Stimulated activated naive CD4-positive, alpha-beta T cell (primary cell): ENCODE data around the gene CCDC186.

ENCODE experiments used
- DNase-seq, 6 experiments: peaks; one replicate each; lab custom pipeline; 2025; lab: John Stamatoyannopoulos, UW

The CCDC186 gene

DNA sequence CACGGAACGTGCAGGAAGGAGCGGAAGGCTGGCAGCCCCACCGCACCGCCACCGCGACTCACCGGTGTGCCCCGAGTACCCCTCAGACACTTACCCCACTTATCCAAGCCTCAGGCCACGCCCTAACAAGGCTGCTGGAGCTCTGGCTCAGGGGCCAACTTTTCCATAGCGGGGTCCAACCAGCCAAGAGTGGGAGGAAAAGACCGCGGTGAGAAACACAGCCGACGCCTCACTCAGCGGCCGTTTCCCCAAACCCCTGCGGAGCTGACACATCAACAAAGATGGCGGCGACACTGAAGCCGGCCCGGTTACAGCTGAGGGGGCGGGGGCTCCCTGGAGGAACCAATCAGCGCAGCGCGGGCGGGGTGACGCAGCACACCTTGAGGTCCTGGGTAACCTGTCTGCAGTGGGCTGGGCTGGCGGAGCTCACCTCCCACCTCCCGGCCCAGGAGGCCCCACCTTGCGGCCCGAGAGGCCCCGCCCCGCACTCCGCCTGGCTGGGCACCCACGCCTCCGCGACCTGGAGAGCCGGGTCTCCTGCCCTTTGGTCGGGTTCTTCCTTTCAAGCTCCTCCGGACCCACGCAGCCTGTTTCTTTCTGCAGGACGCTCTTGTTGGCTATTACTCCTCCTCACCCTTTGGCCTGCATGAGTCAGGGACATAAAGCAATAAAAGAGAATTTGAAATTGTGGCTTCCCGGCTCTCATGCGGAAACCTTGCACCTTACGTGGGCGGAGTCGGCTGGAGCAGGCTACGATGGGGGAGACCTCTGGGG, at the start of gene CCDC186:
Gene CCDC186, minus strand, starts transcription at position 283 of the 774 bp plus-strand sequence. CDS start 10,935 bp downstream, outside the sequence.
- peak; percentile 94 to 98 (median 96) for DNase-seq

DNA sequence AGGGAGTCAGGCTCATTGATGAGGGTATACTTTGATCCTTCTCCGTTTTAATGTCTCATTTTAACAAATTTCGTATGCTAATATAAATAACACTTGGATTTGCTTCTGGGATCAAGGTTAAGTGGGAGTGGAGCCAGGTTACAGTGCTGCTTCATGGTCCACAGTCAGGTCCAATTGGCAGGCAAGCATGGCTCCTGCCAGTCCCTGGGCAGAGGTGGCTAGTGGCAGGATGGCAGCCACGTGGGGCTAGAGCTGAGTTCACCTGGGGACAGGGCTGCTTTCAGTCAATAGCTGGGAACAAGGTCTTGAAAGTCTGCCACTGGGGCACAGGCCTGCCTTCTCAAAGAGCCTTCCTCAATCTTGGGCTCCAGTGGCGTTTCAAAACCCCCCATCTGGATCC, 49.1 kb upstream of the CCDC186 start:
- no peak for DNase-seq

DNA sequence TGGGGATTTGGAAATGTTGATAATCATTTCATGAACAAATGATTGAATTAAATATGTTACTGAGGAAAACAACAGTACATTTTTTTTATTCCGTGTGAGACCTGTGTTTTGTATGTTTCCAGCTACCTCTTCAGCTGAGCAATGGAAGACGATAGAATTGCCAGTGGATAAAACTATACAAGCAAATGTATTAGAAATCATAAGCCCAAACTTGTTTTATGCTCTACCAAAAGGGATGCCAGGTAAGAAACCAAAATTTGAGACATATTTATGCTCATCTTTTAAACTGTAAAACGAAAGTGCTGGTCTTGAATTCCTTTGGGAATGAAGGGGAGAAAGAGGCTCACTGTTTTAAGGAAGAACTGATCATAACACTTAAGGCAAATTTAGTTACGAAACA, 47.2 kb upstream of the CCDC186 start:
- DNase-seq: no peak

DNA sequence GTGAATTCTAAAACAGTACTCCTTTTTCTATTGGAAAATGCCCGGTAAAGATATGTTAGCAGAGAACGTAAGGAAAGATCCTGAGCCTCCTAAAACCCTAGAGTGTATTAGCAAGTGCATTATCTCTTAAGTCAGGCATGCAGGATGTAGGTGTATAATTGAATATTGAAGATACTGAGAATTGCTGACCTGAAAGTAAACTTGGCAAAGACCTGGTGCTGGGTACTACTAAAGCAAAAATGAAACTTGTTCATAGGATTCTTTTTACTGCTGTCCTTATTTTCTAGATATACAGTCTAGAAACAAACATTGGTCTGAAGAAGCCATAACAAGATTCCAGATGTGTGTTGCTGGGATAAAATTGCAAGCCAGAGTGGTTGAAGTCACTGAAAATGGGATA, 46.3 kb upstream of the CCDC186 start:
- DNase-seq: no peak

DNA sequence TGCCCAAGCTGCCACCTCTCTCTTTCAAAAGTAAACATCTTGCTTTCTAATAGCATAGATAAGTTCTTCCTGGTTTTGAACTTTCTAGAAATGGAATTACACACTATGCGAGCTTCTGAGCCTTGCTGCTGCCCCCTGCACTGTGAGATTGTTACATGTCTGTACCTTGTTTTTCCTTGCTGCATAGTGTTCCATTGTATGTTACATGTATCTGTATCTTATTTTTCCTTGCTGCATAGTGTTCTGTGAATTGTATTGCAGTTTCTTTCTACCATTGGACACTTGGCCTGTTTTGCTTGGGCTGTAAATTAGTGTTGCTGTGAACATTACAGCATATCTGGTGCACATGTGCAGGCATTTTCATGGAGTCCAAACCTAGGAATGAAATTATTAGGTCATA, 41.0 kb upstream of the CCDC186 start:
- no peak for DNase-seq

DNA sequence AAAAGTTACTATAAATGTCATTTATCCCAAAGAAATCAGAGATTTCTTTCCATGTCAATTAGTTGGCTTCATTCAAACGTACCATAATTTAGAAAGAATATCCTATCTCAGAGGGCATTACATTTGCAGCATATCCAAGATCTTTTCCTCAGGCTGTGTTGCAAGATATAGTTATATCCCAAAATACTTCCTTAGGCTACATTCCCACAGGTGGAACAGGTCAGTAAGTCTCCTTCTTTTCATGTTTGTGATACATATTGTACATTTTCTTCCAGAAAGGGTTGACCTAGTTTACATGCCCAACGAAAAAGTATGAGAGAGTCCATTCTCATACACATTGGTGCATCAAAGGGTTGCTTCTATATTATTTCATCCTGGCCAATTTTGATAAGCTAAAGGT, 38.1 kb upstream of the CCDC186 start:
- DNase-seq: no peak

DNA sequence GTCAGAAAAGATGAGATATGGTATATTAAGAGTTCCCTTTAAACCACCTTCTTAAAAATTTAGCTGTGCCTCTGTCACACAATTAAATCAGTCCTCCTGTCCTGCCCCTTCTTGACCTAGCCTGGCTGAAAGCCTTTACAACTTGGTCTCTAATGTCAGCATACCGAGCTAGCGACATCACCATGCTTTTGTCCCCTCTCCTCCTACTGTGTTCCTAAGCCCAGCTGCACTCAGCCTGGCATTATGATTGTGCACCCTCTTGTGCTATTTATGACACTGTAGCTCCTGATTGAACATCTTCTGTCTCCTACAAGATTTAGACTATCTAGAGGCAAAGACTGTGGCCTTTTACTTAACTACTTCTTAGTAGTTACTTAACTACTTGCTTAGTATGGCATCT, 34.3 kb upstream of the CCDC186 start:
- no peak for DNase-seq

DNA sequence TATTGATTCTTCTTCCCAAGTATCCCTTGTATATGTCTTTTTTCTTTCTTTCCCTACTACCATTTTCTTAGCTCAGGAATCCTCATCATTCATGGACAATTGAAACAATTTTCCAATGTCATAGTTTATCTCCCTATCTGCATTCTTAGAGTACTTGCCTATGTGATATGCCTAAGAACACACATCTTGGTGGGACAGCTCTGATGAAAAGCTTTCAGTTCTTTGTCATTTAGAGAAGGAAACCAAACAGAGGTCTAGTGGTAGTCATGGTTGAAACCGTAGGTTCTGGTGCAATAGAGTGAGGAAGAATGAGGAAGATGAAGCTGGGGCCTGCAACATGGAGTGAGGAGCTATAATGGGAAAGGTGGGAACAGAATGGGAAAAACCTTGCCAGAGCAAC, 33.3 kb upstream of the CCDC186 start:
- no peak for DNase-seq

DNA sequence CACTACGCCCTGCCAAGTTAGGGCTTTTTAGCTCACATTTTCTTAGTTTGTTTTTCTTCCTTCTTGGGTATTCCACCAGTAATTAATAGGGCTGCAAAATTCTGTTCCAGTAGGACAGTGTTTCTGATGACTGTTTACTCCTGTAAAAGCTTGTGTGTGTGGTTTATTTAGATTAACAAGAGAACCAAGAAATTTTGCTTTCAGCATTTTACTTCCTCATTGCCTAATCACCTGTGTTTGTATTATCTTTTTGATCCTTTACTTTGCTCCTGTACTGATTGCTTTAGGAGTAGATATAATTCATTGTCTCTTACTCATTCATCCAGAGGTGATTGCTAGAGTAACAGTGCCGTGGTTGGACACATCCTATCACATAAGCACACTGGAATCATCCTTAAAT, 32.9 kb upstream of the CCDC186 start:
- DNase-seq: no peak

DNA sequence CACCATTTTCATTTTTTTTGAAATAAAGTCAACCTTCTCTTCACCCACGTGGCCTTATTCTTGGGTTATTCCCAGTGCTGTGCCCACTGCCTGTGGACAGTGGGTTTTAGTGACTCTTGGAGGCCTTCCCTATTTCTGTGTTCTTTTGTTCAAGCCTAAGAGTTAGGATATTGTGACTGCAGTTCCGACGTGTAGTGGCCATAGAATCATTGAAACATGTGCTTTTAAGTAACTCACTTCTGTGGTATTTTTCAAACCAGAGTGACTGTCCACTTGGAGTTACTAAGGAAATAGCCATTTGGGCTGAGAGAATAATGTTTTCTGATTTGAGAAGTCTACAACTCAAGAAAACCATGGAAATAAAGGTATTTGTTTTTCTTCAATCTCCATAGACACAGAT, 28.8 kb upstream of the CCDC186 start:
- no peak for DNase-seq

DNA sequence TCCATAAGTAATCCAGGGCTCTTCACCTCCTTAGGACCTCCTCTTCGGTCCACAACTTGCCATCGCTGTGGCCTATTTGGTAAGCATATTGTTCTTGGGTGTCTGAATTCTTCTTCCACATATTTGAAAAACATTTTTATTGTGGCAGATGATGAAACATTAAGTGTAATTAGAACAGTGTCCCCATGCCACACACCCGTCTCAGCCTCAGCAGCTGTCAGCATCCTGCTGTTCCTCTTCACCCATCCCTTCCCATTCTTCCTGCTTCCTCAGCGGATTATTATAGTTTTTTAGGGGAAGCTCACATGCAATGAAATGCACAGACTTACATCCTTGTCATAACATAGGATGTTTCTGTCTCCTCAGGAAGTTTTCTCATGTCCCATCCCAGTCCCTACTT, 25.2 kb upstream of the CCDC186 start:
- no peak for DNase-seq

DNA sequence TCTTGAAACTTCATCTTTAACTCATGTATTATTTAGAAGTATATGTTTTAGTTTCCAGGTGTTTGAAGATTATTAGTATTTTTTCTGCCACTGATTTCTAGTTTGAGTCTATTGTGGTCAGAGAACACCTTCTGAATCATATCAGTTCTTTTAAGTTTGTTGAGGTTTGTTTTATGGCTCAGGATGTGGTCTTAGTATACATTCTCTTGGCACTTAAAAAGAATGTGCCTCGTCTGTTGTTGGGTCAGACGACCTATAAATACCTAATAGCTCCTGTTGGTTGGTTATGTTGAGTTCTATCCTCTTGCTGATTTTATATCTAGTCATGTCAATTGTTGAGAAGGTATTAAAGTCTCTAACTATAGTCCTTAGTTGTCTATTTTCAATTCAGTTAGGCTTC, 21.1 kb upstream of the CCDC186 start:
- DNase-seq: no peak

DNA sequence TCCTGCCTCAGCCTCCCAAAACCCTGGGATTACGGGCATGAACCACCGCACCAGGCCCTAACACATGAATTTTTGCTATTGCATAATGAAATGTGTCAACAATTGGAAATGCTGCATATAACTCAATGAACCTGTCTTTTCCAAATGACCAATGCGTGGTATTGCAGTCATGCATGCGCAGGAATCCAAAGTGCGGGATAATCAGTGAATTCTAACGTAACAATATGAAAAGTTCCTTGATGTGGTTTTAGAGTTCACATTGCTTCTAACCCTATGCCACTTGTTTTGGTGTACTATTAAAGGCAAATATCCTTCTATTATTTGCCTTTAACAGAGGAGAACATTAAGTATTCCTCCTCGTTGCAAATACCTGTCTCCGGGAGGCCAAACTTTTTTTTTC, 15.7 kb upstream of the CCDC186 start:
- no peak for DNase-seq

DNA sequence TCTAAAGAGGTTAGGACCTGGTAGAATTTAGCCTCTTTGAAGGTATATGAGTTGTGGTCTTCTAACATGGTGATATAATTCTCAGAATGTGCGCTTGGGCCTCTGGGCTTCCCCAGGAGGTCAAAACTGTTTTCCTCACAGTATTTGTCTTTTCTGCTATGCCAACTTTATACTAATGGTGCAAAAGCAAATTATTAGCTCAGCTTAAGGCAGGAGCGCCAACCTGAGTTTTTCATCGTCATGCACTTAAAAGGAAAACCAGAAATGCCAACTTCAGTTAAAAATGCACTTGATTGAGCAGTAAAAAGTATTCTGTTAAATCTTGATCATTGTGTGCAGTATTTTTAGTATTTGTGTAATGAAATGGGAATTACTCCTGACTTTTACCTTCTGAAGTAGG, 14.9 kb upstream of the CCDC186 start:
- DNase-seq: no peak

DNA sequence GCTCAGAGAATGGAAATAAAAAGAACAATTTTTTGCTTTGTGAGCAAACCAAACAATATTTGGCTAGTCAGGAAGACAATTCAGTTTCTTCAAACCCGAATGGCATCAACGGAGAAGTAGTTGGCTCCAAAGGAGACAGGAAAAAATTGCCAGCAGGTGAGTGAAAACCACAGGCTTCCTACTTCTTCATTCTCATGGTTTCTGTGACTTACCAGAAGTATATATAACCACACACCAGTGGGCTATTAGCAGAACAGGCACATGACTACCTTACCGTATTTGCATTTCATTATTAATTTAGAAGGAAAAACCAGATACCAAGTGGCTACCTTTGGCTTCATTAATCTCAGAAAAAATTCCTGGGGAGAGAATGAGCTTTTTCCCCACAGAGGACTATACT, 14.0 kb upstream of the CCDC186 start:
- no peak for DNase-seq

DNA sequence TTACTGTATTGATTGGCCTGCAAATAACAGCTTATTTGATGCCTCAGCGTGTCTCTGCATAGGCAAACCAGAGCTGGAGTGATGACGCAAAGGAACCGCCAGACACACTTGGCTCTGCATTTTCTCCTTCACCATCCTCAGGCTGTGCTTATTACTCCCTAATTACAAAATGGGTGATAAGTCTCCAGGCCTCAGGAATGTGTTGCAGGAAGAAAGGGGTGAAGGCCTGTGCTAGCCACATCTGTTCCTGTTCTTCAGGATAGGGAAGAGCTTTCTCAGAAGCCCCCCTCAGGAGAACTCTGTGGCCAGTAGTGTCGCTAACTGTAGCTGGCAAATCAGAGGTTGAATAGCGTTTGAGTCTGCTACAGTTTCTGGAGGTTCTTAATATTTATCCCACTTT, 10.3 kb upstream of the CCDC186 start:
- no peak for DNase-seq

DNA sequence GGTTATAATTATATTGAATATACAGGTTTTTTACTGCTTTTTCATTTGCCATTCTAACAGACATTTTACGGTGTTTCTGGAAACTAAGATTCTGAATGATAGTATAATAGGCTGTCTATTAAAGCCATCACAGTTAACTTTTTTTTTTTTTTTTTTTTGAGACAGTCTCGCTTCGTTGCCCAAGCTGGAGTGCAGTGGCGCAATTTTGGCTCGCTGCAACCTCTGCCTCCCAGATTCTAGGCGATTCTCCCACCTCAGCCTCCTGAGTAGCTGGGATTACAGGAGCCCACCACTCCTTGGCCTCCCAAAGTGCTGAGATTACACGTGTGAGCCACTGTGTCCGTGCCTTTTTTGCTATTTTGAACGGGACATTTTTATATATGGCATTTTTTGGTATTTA, 9.6 kb upstream of the CCDC186 start:
- no peak for DNase-seq

DNA sequence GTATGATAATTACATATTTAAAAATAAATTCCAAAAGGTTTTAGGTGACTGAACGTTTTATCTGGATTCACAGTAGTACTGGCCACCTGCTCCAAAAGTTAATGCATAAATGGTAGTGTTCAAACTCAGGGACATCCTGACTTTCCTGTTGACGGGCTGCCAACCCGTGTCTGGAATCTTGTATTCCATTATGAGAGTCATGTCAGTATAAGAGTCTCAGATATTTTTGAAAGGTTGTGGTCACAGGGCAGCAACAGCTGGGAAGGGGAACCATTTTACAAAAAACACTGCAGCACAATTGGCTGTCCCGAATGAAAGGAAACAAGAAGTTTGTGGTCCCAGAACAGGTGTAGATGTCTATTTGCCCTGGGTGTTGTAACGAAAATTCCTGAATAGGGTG, 8.0 kb upstream of the CCDC186 start:
- DNase-seq: no peak

DNA sequence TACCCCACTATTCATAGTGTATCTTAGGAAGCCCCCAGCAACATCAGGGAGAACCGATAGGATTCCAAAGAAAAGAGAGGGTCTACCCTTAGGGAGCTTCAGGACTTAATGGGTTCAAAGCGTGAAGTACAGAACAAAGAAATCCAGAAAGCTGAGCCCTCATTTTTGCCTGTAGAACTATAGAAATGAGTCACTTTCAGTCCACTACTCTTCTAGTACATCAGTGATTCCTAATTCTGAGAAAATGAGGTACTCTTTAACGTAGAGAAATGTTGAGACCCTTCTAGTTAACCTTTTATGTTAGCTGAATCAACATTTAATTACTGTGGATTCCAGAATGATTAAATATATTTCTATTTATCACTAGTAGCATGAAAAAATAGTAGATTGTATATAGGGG, 6.9 kb upstream of the CCDC186 start:
- no peak for DNase-seq

DNA sequence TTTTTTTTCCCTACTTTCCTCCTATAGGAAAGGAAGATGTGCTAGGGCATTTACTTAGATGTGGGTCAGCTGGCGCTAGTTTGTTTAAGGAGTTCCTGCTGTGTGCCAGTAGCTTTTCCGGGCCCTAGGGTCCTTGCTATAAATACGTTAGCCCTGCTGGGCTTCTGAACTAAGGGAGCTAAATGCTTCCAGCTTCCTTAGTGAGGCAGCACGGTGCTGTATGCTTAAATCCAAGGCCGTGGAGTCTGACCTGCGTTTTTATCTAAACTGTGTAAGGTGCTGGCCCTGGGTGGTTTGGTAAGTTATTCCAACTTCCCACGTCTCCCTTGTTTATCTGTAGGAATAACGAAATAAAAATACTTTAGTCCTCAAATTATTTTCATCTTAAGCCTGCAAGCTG, 5.7 kb upstream of the CCDC186 start:
- DNase-seq: no peak

DNA sequence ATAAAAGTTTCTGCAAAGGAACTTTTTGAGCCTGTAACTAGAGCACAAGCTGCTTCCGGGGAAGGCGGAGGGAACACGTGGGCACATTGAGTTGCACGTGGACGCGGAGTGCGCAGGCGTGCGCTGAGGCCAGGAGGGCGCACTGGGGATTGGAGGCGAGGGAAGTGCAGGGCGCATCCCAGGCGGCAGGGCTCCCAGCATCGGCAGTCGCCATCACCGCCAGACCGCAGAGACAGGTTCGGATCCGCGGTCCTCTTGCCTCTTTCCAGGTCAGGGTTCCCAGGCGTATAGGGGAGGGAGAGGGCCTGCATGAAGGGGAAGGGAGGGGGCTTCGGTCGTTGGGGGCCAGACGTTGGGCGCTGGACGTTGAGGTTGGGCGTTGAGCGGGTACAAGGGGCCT, 5.1 kb upstream of the CCDC186 start, which contains the start of gene TDRD1:
Gene TDRD1, plus strand, starts transcription at position 206 of the 400 bp plus-strand sequence. CDS start 8,479 bp downstream, outside the sequence.
- DNase-seq: no peak

DNA sequence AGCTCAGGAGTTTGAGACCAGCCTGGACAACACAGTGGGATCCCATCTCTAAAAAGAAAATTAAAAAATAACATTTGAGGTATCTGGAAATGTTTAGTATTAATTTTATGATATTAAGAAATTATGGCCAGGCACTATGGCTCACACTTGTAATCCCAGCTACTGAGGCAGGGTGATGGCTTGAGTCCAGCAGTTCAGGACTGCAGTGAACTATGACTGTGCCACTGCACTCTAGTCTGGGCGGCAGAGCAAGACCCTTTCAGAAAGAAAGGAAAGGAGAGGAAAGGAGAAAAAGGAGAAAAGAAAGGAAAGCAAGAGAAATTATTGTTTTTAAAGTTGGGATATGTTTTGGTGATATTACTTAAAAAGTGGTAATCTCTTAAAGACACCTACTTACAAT, 2.5 kb upstream of the CCDC186 start:
- DNase-seq: no peak

DNA sequence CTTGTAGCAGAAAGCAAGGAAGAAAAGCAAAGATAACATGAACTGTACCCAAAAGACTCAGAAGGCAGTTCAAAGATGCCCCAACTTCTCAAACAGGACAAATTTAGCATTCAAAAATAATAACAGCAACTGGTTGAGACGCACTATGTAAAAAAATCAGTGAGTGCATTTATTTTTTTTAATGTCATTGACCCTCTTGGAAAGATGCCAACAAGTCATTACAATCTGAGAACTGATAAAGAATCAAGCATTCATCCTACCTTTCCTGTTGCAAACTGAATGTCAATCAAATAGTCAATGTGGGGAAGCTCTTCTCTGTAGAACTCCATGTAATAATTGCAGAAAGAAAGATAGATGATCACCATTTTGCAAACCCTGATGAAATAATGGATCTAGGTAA, 1.7 kb upstream of the CCDC186 start:
- DNase-seq: peak in 1 of 6 experiments; percentile 2

DNA sequence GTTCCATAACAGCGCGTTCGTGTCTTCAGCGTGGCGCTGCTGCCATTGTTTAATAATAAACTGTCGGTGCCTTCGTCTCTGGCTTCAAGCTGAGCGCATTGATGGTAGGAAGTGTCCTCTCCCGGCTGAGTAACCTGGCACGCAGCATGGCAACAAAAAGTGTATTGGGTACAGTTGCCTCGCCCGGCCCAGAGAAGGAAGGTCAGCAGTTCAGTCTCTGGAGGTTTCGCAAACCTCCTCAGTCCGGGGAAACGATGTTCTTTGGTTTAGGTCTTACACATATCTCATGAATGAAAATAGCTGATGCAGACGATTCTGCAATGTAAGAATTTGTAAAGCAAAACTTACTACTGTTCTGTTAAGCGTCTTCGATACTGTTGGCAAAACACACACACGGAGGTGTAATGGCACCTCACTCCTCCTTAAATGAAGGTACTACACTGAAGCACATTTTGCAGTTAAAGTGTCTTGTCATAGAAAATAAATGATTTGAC, 739 bp upstream of the CCDC186 start:
- DNase-seq: peak in 1 of 6 experiments; percentile 43
